Endothelial cell of umbilical vein (primary cell): ENCODE measurements around the gene MOB3B. TPM values are rescaled to one million over a fixed set of nuclear protein-coding genes. Genes with fewer than 3 reads are reported as not detected.

Experiments used
- BruUV-seq: library from RNA; stranded (reverse); fragments of 400-500 nt; replicated peaks from 2 replicates; lab custom pipeline; 2021; lab: Mats Ljungman, UMichigan
- CTCF ChIA-PET: fragments of 300-600, 350-600 bp; sonication (Branson Sonifier 250); formaldehyde crosslinking; loops from one replicate; lab custom pipeline; 2021; ENCODE audit warnings: antibody characterized with exemption, inconsistent platforms; lab: Charles Lee
- POLR2A ChIA-PET: fragments of 300-600, 350-600 bp; sonication (Branson Sonifier 250); formaldehyde crosslinking; loops from one replicate; lab custom pipeline; 2021; ENCODE audit warnings: antibody characterized with exemption, inconsistent platforms; lab: Charles Lee
- DNase-seq: peaks from one replicate; pipeline ENCODE4 v3.0.0-alpha.2; 2011; ENCODE audit warnings: low read depth, low spot score
- FAIRE-seq: peaks from 2 replicates; lab custom pipeline; 2011; peaks lifted over from hg19 to GRCh38; lab: Jason Lieb, UNC
- H2AFZ ChIP-seq: 2 replicates; pipeline ENCODE4 v1.6.0; 2012; ENCODE audit warnings: low read depth, low read length, control low read depth, inconsistent platforms
- H3K27ac ChIP-seq: 2 replicates; pipeline ENCODE4 v1.5.1; 2011; ENCODE audit warnings: low read depth, mild to moderate bottlenecking, control low read depth, low read length, moderate library complexity; ENCODE audit not compliant: insufficient read depth
- H3K27me3 ChIP-seq, 2 experiments: 2 replicates each; pipeline versions ENCODE4 v1.6.0 to v1.6.1; 2011; ENCODE audit warnings: low read length in 2 of 2, mixed read lengths in 1 of 2; ENCODE audit not compliant: control insufficient read depth in 2 of 2, insufficient read depth in 2 of 2
- H3K36me3 ChIP-seq, 2 experiments: 2 replicates in 1 of 2; 3 replicates in 1 of 2; pipeline ENCODE4 v1.5.1; 2011; ENCODE audit warnings: low read length in 2 of 2, mild to moderate bottlenecking in 1 of 2, moderate library complexity in 1 of 2; ENCODE audit not compliant: control insufficient read depth in 2 of 2, insufficient read depth in 2 of 2; ENCODE audit errors: extremely low read depth in 1 of 2
- H3K4me1 ChIP-seq: 3 replicates; pipeline ENCODE4 v1.5.1; 2011; ENCODE audit warnings: mild to moderate bottlenecking, low read length; ENCODE audit not compliant: control insufficient read depth, insufficient read depth; ENCODE audit errors: extremely low read depth
- H3K4me2 ChIP-seq: 2 replicates; pipeline ENCODE4 v1.6.1; 2011; ENCODE audit warnings: low read length, control low read depth, mixed read lengths; ENCODE audit not compliant: insufficient read depth
- H3K4me3 ChIP-seq, 3 experiments: fragments of 200-600 bp in 1 of 3; sonication (generic), shearing (Covaris generic) in 1 of 3; replicated peaks in 1 of 3; 2 replicates each; pipeline ENCODE4 v1.5.1; 2011 to 2016; ENCODE audit warnings: control low read depth in 3 of 3, low read length in 3 of 3, mild to moderate bottlenecking in 2 of 3, inconsistent platforms in 1 of 3, low read depth in 1 of 3, moderate library complexity in 1 of 3; ENCODE audit not compliant: insufficient read depth in 1 of 3
- H3K79me2 ChIP-seq: 2 replicates; pipeline ENCODE4 v1.6.0; 2012; ENCODE audit warnings: low read length, inconsistent platforms; ENCODE audit not compliant: control insufficient read depth, insufficient read depth
- H3K9ac ChIP-seq: replicated peaks from 2 replicates; pipeline ENCODE3; 2011; ENCODE audit warnings: low read length, control low read depth; ENCODE audit not compliant: insufficient read depth; ENCODE audit errors: extremely low read depth
- H3K9me1 ChIP-seq: replicated peaks from 3 replicates; pipeline ENCODE4 v1.6.0; 2011; ENCODE audit warnings: mild to moderate bottlenecking, low read length; ENCODE audit not compliant: control insufficient read depth, insufficient read depth; ENCODE audit errors: extremely low read depth
- H3K9me3 ChIP-seq: replicated peaks from 2 replicates; pipeline ENCODE4 v1.5.1; 2012; ENCODE audit warnings: low read length, inconsistent platforms; ENCODE audit not compliant: control insufficient read depth, insufficient read depth
- H4K20me1 ChIP-seq: replicated peaks from 2 replicates; pipeline ENCODE3; 2011; ENCODE audit warnings: mild to moderate bottlenecking, low read length; ENCODE audit not compliant: control insufficient read depth, insufficient read depth; ENCODE audit errors: extremely low read depth
- EZH2 ChIP-seq: IDR thresholded peaks from 2 replicates; pipeline ENCODE4 v1.6.1; 2012; ENCODE audit warnings: borderline replicate concordance, low read depth, mild to moderate bottlenecking, moderate library complexity, low read length, inconsistent platforms; ENCODE audit not compliant: severe bottlenecking
- FOS ChIP-seq: IDR thresholded peaks from 2 replicates; pipeline ENCODE4 v1.6.1; 2011; ENCODE audit warnings: mild to moderate bottlenecking, low read length, moderate library complexity, borderline replicate concordance; ENCODE audit not compliant: insufficient read depth
- GATA2 ChIP-seq: IDR thresholded peaks from 2 replicates; pipeline ENCODE4 v1.7.0; 2011; ENCODE audit warnings: low read depth, mild to moderate bottlenecking, moderate library complexity, mixed read lengths, low read length; ENCODE audit not compliant: insufficient read length, insufficient read depth
- JUN ChIP-seq: IDR thresholded peaks from 2 replicates; pipeline ENCODE4 v1.6.1; 2011; ENCODE audit warnings: borderline replicate concordance, low read depth; ENCODE audit not compliant: insufficient read length, insufficient read depth
- MYC ChIP-seq: IDR thresholded peaks from one replicate; pipeline ENCODE4 v1.6.1; 2011; ENCODE audit warnings: mild to moderate bottlenecking, low read depth, low read length
- POLR2A ChIP-seq: IDR thresholded peaks from 2 replicates; pipeline ENCODE4 v1.6.1; 2012; ENCODE audit warnings: low read depth, mild to moderate bottlenecking, control low read depth, low read length
- POLR2AphosphoS5 ChIP-seq: IDR thresholded peaks from 2 replicates; pipeline ENCODE4 v1.6.1; 2012; ENCODE audit warnings: low read depth, mild to moderate bottlenecking, control low read depth, low read length, moderate library complexity; ENCODE audit not compliant: insufficient read depth
- dilution Hi-C: fragments of 300-500 bp; cut with MboI; formaldehyde crosslinking; loops from one replicate; pipeline ENCODE4 v1.15.0; 2019; ENCODE audit warnings: low sequenced_read_pairs; ENCODE audit not compliant: extremely low pct_ligation_motif_present
- intact Hi-C: fragments of 100-400 bp; cut with micrococcal nuclease; formaldehyde crosslinking; loops from one replicate; pipeline ENCODE4 v1.10.0; 2022
- polyA plus RNA-seq, 4 experiments: library from polyadenylated mRNA; depleted of rRNA in 3 of 4; stranded (reverse) in 3 of 4; unstranded in 1 of 4; fragments of >200 nt; gene quantifications; 2 replicates each; pipeline versions ENCODE4 v1.2.1 to v1.2.3, GENCODE V29; 2011 to 2012; ENCODE audit warnings: missing spikeins in 1 of 4
- total RNA-seq: library from RNA; stranded (reverse); gene quantifications from 2 replicates; pipeline ENCODE4 v1.2.3, GENCODE V29; 2021
- TF ChIP-seq, protein P1 (sequence below), 2 donors: IDR thresholded peaks; 1 replicate in 1 of 2; 2 replicates in 1 of 2; pipeline ENCODE4 v1.5.1; 2011; ENCODE audit warnings: low read length in 2 of 2, mild to moderate bottlenecking in 2 of 2, moderate library complexity in 2 of 2, control low read depth in 1 of 2, inconsistent platforms in 1 of 2, low read depth in 1 of 2; ENCODE audit not compliant: insufficient read depth in 1 of 2; ENCODE audit errors: extremely low read depth in 1 of 2
- TF ChIP-seq, protein P2 (sequence below): IDR thresholded peaks from 2 replicates; pipeline ENCODE4 v1.6.1; 2011; ENCODE audit not compliant: insufficient read depth, insufficient read length

The MOB3B gene
- total and polyA plus RNA-seq, 2 donors (not counting 3 experiments of a cell fraction or from before 2014, with no cell fraction given): 0.03 TPM; not detected in 1

DNA sequence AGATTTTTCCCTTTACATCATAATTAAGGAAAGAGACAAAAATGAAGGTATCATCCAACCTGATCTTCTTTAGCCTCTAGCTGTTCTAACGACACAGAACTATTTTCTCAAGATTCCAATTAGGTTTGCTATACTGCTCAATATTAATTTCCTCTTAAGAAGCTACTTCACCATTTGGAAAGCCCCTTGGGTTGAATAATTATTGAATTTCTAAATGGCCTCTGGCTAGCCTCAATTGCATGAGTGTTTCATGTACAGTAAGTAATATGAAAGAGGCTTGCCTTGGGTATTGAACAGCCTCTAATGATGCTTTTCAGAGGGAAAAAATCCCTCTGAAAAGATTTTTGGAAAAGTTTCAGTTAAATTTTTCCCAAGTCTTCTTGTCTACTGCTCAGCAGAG, 3.7 kb upstream of the MOB3B start:
- ChIA-PET POLR2A (no interaction called here), CTCF (interaction anchor here (1.5 to 4.6 kb wide), 2 partner anchors 44 to 200 kb away, joined by 3 to 114 read pairs; no protein-coding TSS in a partner anchor)
- H3K9me1 ChIP-seq: no peaks in the 10 kb centered on the region
- H3K27me3 ChIP-seq: peaks cover 7 to 8% of the 10 kb centered on the region in 2 experiments
- no TSS peak for BruUV-seq
- TF ChIP-seq JUN (no peak), POLR2AphosphoS5 (no peak), FOS (no peak), MYC (no peak), GATA2 (no peak), POLR2A (no peak), EZH2 (no peak)
- TF ChIP-seq, protein P1, sequence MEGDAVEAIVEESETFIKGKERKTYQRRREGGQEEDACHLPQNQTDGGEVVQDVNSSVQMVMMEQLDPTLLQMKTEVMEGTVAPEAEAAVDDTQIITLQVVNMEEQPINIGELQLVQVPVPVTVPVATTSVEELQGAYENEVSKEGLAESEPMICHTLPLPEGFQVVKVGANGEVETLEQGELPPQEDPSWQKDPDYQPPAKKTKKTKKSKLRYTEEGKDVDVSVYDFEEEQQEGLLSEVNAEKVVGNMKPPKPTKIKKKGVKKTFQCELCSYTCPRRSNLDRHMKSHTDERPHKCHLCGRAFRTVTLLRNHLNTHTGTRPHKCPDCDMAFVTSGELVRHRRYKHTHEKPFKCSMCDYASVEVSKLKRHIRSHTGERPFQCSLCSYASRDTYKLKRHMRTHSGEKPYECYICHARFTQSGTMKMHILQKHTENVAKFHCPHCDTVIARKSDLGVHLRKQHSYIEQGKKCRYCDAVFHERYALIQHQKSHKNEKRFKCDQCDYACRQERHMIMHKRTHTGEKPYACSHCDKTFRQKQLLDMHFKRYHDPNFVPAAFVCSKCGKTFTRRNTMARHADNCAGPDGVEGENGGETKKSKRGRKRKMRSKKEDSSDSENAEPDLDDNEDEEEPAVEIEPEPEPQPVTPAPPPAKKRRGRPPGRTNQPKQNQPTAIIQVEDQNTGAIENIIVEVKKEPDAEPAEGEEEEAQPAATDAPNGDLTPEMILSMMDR (IDR thresholded peaks at IDR 0.05; ENCODE audit: extremely low read depth in 1 of 2, insufficient read depth in 1 of 2, low read depth in 1 of 2, low read length in 2 of 2): no peak
- TF ChIP-seq, protein P2, sequence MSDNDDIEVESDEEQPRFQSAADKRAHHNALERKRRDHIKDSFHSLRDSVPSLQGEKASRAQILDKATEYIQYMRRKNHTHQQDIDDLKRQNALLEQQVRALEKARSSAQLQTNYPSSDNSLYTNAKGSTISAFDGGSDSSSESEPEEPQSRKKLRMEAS: no peak
- H3K4me3 ChIP-seq: no peak overlapping the region
- H3K36me3 ChIP-seq: no peaks in the 10 kb centered on the region
- no peak for DNase-seq
- H3K27ac ChIP-seq: no peak overlapping the region
- H3K4me2 ChIP-seq: no peak overlapping the region
- intact Hi-C loops: no loop called here
- FAIRE-seq: no peak
- no peak overlapping the region for H2AFZ ChIP-seq
- H3K79me2 ChIP-seq: no peaks in the 10 kb centered on the region
- H3K9me3 ChIP-seq: no peaks in the 10 kb centered on the region
- no peak overlapping the region for H3K9ac ChIP-seq
- H4K20me1 ChIP-seq: no peaks in the 10 kb centered on the region
- peaks cover 9% of the 10 kb centered on the region for H3K4me1 ChIP-seq
- dilution Hi-C loops: no loop called here
